ENCODE results near the gene HMG20B.
"Not testable (repeated sequence)": the region's sequence is repeated elsewhere in the genome, so short reads cannot be mapped to it uniquely, and the experiment has no call there.

Gene HMG20B

DNA sequence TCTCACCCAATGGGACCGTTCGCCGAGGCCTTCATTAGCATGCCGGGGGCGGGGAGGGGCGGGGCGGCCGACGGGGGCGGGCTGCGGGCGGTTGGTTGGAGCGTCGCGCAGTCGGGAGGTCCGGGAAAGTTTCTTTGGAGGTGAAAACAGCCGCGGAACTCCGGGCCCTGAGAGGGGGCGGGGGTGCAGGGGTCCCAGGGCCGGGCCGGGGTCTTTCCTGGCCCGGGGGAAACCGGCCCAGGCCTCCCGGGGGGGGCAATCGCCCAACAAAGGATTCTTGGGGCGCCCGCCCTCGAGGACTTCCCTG, at the start of gene HMG20B:
Gene HMG20B (plus strand): TSS at position 90 of the 307 bp plus-strand sequence. CDS start 366 bp downstream, outside the sequence.
- DNase-seq (ENCODE audit: low read depth in 2 of 2), result no peak

GRCh38 chr19:3523361-3524077, 49.2 kb upstream of the HMG20B start:
- DNase-seq (ENCODE audit: low read depth in 2 of 2), result no peak

DNA sequence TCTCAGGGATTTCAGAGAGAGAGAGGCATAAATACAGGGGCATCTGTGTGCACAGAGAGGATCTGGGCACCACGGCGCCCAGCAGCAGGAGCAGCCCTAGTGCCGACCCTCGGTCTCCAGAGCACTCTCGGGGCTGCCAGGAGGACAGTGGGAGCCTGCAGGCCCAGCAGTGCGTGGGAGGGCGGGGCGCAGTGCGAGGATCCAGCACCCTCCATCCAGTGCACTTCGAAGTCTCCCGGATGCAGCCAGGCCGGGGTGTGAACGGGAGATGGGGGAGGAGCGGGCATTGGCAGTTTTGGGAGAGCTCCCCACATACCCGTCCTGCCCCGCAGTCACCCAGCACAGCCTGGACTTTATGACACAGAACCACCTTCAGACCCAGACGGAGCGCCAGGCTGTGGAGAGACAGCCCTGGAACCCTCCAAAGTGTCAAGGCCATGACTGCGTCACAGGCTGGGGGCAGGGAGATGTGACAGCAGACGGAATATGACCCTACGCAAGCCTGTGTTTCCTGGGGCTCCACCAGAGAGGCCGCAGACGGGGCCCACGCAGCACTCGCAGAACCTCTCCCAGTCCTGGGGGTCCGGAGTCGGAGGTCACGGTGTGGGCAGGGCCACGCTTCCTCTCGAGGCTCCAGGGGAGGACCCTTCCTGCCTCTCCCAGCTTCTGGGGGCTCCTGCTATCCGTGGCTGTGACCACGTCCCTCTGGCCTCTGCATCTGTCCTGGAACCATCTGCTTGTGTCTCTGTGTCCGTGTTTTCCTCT, 48.5 kb upstream of the HMG20B start:
- DNase-seq (ENCODE audit: low read depth in 2 of 2), result no peak

DNA sequence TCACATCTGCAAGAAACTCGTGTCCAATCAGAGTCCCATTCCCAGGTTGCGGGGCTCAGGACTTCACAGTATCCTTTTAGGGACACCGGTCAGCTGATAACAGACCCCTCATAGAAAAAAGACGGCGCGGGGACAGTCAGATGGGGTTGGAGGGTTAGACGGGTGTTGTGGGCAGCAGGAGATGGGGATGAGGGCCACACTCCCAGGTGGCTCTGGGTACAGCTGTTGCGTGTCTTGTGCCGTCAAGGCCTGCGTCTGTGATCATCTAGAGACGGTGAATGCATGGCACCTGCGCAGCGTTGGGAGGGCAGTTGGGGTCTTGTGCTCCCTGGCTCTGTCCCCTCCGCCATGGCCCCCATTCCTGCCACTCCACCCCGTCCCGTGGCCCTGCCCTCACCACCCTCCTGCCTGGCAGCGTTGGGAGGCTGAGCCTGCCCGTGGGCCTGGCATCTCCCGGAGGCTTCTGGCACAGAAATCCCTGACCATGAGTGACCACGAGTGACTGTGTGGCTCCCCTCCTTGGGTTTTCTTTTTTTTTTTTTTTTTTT, 47.8 kb upstream of the HMG20B start:
- DNase-seq (ENCODE audit: low read depth in 2 of 2), result no peak

- DNase-seq (ENCODE audit: low read depth in 2 of 2), result no peak
Measured at GRCh38 chr19:3526507-3527237, 46.1 kb upstream of the HMG20B start.

- no peak for DNase-seq (ENCODE audit: low read depth in 2 of 2)
Measured at GRCh38 chr19:3527238-3527910, 45.4 kb upstream of the HMG20B start.

DNA sequence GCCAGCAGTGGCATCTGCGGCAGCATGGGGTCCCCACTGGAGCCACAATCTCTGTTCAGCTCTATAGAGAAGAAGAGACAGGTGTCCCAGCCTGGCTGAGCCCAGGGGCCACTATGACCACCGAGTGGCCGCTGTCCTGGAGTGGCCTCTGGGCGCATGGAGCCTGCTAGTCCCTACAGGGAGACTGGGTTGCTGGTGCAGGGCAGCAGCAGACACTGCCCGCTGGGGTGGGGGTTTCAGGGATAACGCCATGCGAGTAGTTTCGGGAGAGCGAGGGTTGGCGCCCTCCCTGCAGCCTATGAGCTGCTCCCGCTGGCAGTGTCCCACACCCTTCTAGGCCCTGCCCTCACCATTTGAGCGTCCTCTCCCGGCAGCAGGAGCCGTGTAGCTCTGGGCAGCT, 44.7 kb upstream of the HMG20B start:
- DNase-seq (ENCODE audit: low read depth in 2 of 2), result no peak

- no peak for DNase-seq (ENCODE audit: low read depth in 2 of 2)
Measured at GRCh38 chr19:3528539-3529211, 44.1 kb upstream of the HMG20B start.

DNA sequence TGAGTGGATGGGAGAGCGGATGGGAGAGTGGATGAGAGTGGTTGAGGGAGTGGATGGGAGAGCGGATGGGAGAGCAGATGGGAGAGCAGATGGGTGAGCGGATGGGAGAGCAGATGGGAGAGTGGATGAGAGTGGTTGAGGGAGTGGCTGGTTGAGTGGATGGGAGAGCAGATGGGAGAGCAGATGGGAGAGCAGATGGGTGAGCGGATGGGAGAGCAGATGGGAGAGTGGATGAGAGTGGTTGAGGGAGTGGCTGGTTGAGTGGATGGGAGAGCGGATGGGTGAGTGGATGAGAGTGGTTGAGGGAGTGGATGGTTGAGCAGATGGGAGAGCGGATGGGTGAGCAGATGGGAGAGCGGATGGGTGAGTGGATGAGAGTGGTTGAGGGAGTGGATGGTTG, 43.4 kb upstream of the HMG20B start:
- DNase-seq (ENCODE audit: low read depth in 2 of 2), result not testable (repeated sequence)

- DNase-seq (ENCODE audit: low read depth in 2 of 2), result no peak
Measured at GRCh38 chr19:3530389-3530788, 42.4 kb upstream of the HMG20B start.

- DNase-seq (ENCODE audit: low read depth in 2 of 2), result no peak
Measured at GRCh38 chr19:3531716-3532115, 41.0 kb upstream of the HMG20B start.

- DNase-seq (ENCODE audit: low read depth in 2 of 2), result no peak
Measured at GRCh38 chr19:3532154-3532786, 40.5 kb upstream of the HMG20B start.

DNA sequence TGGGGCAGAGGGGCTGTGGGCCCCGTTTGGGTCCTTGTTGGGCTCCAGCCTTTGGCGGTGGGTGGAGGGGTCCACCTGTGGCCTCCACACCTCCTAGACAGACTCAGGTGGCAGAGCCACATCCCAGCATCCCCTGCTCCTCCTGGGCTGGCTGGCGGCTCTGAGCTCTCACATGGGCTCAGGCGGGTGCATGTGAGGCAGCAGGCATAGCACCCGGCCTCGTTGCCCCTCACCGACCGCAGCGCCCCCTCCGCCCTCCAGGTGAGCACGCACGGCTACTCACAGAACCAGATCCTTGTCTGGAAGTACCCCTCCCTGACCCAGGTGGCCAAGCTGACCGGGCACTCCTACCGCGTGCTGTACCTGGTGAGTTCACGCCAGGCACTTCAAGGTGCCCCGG, 39.7 kb upstream of the HMG20B start:
- DNase-seq (ENCODE audit: low read depth in 2 of 2), result no peak

DNA sequence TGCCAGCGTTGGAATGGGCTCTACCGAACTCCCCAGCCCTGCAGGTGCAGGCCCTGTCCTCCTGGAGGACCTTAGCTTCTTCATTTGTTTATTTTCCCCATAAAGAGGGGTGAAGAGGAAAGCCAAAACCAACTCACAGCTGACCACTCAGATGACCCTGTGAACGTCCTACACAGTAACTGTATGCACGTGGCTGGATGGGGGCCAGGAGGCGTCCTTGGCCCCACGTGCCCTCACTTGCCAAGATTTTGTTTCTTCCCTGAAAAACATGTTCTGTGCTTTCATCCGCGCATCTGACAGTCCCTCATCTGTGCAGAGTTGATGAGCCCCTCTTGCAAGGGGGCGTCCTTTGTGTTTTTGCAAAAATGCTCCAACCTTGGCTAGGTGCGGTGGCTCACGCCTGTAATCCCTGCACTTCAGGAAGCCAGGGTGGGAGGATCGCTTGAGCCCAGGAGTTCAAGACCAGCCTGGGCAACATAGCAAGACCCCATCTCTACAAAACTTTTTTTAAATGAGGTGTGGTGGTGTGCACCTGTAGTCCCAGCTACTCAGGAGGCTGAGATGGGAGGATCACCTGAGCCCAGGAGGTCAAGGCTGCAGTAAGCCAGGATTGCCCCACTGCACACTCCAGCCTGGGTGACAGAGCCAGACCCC, 39.1 kb upstream of the HMG20B start:
- no peak for DNase-seq (ENCODE audit: low read depth in 2 of 2)

DNA sequence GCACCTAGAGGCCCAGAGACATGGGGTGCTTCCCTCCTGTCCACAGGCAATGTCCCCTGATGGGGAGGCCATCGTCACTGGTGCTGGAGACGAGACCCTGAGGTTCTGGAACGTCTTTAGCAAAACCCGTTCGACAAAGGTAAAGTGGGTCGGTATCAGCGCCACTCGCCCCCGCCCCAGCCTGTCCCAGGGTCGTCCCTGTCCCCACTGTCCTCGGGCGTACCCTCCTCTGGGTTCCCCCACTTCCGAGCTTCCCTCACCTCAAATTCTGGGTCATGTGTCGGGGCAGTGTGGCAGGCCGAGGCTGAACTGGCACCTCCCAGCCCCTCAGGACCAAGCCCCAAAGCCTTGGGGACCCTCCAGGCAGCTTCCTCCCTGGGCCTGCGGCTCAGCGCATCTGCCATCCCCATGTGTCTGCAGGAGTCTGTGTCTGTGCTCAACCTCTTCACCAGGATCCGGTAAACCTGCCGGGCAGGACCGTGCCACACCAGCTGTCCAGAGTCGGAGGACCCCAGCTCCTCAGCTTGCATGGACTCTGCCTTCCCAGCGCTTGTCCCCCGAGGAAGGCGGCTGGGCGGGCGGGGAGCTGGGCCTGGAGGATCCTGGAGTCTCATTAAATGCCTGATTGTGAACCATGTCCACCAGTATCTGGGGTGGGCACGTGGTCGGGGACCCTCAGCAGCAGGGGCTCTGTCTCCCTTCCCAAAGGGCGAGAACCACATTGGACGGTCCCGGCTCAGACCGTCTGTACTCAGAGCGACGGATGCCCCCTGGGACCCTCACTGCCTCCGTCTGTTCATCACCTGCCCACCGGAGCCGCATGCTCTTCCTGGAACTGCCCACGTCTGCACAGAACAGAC, 38.1 kb upstream of the HMG20B start:
- DNase-seq (ENCODE audit: low read depth in 2 of 2), result no peak

- DNase-seq (ENCODE audit: low read depth in 2 of 2), result no peak
Measured at GRCh38 chr19:3535235-3535535, 37.6 kb upstream of the HMG20B start.

GRCh38 chr19:3535563-3535965, 37.2 kb upstream of the HMG20B start:
- no peak for DNase-seq (ENCODE audit: low read depth in 2 of 2)

DNA sequence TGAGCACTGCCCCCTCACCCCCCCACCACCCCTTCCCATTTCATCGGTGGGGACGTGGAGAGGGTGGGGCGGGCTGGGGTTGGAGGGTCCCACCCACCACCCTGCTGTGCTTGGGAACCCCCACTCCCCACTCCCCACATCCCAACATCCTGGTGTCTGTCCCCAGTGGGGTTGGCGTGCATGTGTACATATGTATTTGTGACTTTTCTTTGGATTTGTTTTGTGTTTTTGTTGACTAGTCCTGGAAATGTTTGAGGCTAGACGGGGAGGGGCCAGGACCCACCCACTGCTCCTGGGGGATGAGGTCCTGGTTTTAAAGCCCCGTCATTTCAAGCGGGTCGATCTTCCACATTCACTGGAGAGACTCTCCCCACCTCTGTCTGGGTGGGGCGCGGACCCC, 36.8 kb upstream of the HMG20B start:
- no peak for DNase-seq (ENCODE audit: low read depth in 2 of 2)

GRCh38 chr19:3536429-3537100, 36.2 kb upstream of the HMG20B start:
- no peak for DNase-seq (ENCODE audit: low read depth in 2 of 2)

Measured in stimulated activated CD8-positive, alpha-beta memory T cell treated with anti-CD3 and anti-CD28 coated beads, Interleukin-15, amount 100 ng/mL, for 4 hours (primary cell).